Endothelial cell of umbilical vein (primary cell): ENCODE measurements around the gene CERS5. TPM values are rescaled to one million over a fixed set of nuclear protein-coding genes. Genes with fewer than 3 reads are reported as not detected.

Experiments used
- BruUV-seq: library from RNA; stranded (reverse); fragments of 400-500 nt; replicated peaks from 2 replicates; lab custom pipeline; 2021; lab: Mats Ljungman, UMichigan
- CTCF ChIA-PET: fragments of 300-600, 350-600 bp; sonication (Branson Sonifier 250); formaldehyde crosslinking; loops from one replicate; lab custom pipeline; 2021; ENCODE audit warnings: antibody characterized with exemption, inconsistent platforms; lab: Charles Lee
- POLR2A ChIA-PET: fragments of 300-600, 350-600 bp; sonication (Branson Sonifier 250); formaldehyde crosslinking; loops from one replicate; lab custom pipeline; 2021; ENCODE audit warnings: antibody characterized with exemption, inconsistent platforms; lab: Charles Lee
- DNase-seq: peaks from one replicate; pipeline ENCODE4 v3.0.0-alpha.2; 2011; ENCODE audit warnings: low read depth, low spot score
- FAIRE-seq: peaks from 2 replicates; lab custom pipeline; 2011; peaks lifted over from hg19 to GRCh38; lab: Jason Lieb, UNC
- H2AFZ ChIP-seq: 2 replicates; pipeline ENCODE4 v1.6.0; 2012; ENCODE audit warnings: low read depth, low read length, control low read depth, inconsistent platforms
- H3K27ac ChIP-seq: 2 replicates; pipeline ENCODE4 v1.5.1; 2011; ENCODE audit warnings: low read depth, mild to moderate bottlenecking, control low read depth, low read length, moderate library complexity; ENCODE audit not compliant: insufficient read depth
- H3K27me3 ChIP-seq, 2 experiments: 2 replicates each; pipeline versions ENCODE4 v1.6.0 to v1.6.1; 2011; ENCODE audit warnings: low read length in 2 of 2, mixed read lengths in 1 of 2; ENCODE audit not compliant: control insufficient read depth in 2 of 2, insufficient read depth in 2 of 2
- H3K36me3 ChIP-seq, 2 experiments: 2 replicates in 1 of 2; 3 replicates in 1 of 2; pipeline ENCODE4 v1.5.1; 2011; ENCODE audit warnings: low read length in 2 of 2, mild to moderate bottlenecking in 1 of 2, moderate library complexity in 1 of 2; ENCODE audit not compliant: control insufficient read depth in 2 of 2, insufficient read depth in 2 of 2; ENCODE audit errors: extremely low read depth in 1 of 2
- H3K4me1 ChIP-seq: 3 replicates; pipeline ENCODE4 v1.5.1; 2011; ENCODE audit warnings: mild to moderate bottlenecking, low read length; ENCODE audit not compliant: control insufficient read depth, insufficient read depth; ENCODE audit errors: extremely low read depth
- H3K4me2 ChIP-seq: 2 replicates; pipeline ENCODE4 v1.6.1; 2011; ENCODE audit warnings: low read length, control low read depth, mixed read lengths; ENCODE audit not compliant: insufficient read depth
- H3K4me3 ChIP-seq, 3 experiments: fragments of 200-600 bp in 1 of 3; sonication (generic), shearing (Covaris generic) in 1 of 3; replicated peaks in 1 of 3; 2 replicates each; pipeline ENCODE4 v1.5.1; 2011 to 2016; ENCODE audit warnings: control low read depth in 3 of 3, low read length in 3 of 3, mild to moderate bottlenecking in 2 of 3, inconsistent platforms in 1 of 3, low read depth in 1 of 3, moderate library complexity in 1 of 3; ENCODE audit not compliant: insufficient read depth in 1 of 3
- H3K79me2 ChIP-seq: 2 replicates; pipeline ENCODE4 v1.6.0; 2012; ENCODE audit warnings: low read length, inconsistent platforms; ENCODE audit not compliant: control insufficient read depth, insufficient read depth
- H3K9ac ChIP-seq: replicated peaks from 2 replicates; pipeline ENCODE3; 2011; ENCODE audit warnings: low read length, control low read depth; ENCODE audit not compliant: insufficient read depth; ENCODE audit errors: extremely low read depth
- H3K9me1 ChIP-seq: replicated peaks from 3 replicates; pipeline ENCODE4 v1.6.0; 2011; ENCODE audit warnings: mild to moderate bottlenecking, low read length; ENCODE audit not compliant: control insufficient read depth, insufficient read depth; ENCODE audit errors: extremely low read depth
- H3K9me3 ChIP-seq: replicated peaks from 2 replicates; pipeline ENCODE4 v1.5.1; 2012; ENCODE audit warnings: low read length, inconsistent platforms; ENCODE audit not compliant: control insufficient read depth, insufficient read depth
- H4K20me1 ChIP-seq: replicated peaks from 2 replicates; pipeline ENCODE3; 2011; ENCODE audit warnings: mild to moderate bottlenecking, low read length; ENCODE audit not compliant: control insufficient read depth, insufficient read depth; ENCODE audit errors: extremely low read depth
- CTCF ChIP-seq, 2 donors: IDR thresholded peaks; 1 replicate in 1 of 2; 2 replicates in 1 of 2; pipeline ENCODE4 v1.5.1; 2011; ENCODE audit warnings: low read length in 2 of 2, mild to moderate bottlenecking in 2 of 2, moderate library complexity in 2 of 2, control low read depth in 1 of 2, inconsistent platforms in 1 of 2, low read depth in 1 of 2; ENCODE audit not compliant: insufficient read depth in 1 of 2; ENCODE audit errors: extremely low read depth in 1 of 2
- EZH2 ChIP-seq: IDR thresholded peaks from 2 replicates; pipeline ENCODE4 v1.6.1; 2012; ENCODE audit warnings: borderline replicate concordance, low read depth, mild to moderate bottlenecking, moderate library complexity, low read length, inconsistent platforms; ENCODE audit not compliant: severe bottlenecking
- FOS ChIP-seq: IDR thresholded peaks from 2 replicates; pipeline ENCODE4 v1.6.1; 2011; ENCODE audit warnings: mild to moderate bottlenecking, low read length, moderate library complexity, borderline replicate concordance; ENCODE audit not compliant: insufficient read depth
- GATA2 ChIP-seq: IDR thresholded peaks from 2 replicates; pipeline ENCODE4 v1.7.0; 2011; ENCODE audit warnings: low read depth, mild to moderate bottlenecking, moderate library complexity, mixed read lengths, low read length; ENCODE audit not compliant: insufficient read length, insufficient read depth
- JUN ChIP-seq: IDR thresholded peaks from 2 replicates; pipeline ENCODE4 v1.6.1; 2011; ENCODE audit warnings: borderline replicate concordance, low read depth; ENCODE audit not compliant: insufficient read length, insufficient read depth
- MAX ChIP-seq: IDR thresholded peaks from 2 replicates; pipeline ENCODE4 v1.6.1; 2011; ENCODE audit not compliant: insufficient read depth, insufficient read length
- MYC ChIP-seq: IDR thresholded peaks from one replicate; pipeline ENCODE4 v1.6.1; 2011; ENCODE audit warnings: mild to moderate bottlenecking, low read depth, low read length
- POLR2A ChIP-seq: IDR thresholded peaks from 2 replicates; pipeline ENCODE4 v1.6.1; 2012; ENCODE audit warnings: low read depth, mild to moderate bottlenecking, control low read depth, low read length
- POLR2AphosphoS5 ChIP-seq: IDR thresholded peaks from 2 replicates; pipeline ENCODE4 v1.6.1; 2012; ENCODE audit warnings: low read depth, mild to moderate bottlenecking, control low read depth, low read length, moderate library complexity; ENCODE audit not compliant: insufficient read depth
- dilution Hi-C: fragments of 300-500 bp; cut with MboI; formaldehyde crosslinking; loops from one replicate; pipeline ENCODE4 v1.15.0; 2019; ENCODE audit warnings: low sequenced_read_pairs; ENCODE audit not compliant: extremely low pct_ligation_motif_present
- intact Hi-C: fragments of 100-400 bp; cut with micrococcal nuclease; formaldehyde crosslinking; loops from one replicate; pipeline ENCODE4 v1.10.0; 2022
- polyA plus RNA-seq, 4 experiments: library from polyadenylated mRNA; depleted of rRNA in 3 of 4; stranded (reverse) in 3 of 4; unstranded in 1 of 4; fragments of >200 nt; gene quantifications; 2 replicates each; pipeline versions ENCODE4 v1.2.1 to v1.2.3, GENCODE V29; 2011 to 2012; ENCODE audit warnings: missing spikeins in 1 of 4
- total RNA-seq: library from RNA; stranded (reverse); gene quantifications from 2 replicates; pipeline ENCODE4 v1.2.3, GENCODE V29; 2021

CERS5 gene
- total and polyA plus RNA-seq, 2 donors (not counting 3 experiments of a cell fraction or from before 2014, with no cell fraction given): 60.4 to 108 TPM

- H3K9me3 ChIP-seq: no peaks in the 10 kb centered on the region
- no peak for FAIRE-seq
- no peak overlapping the region for H3K9ac ChIP-seq
- H3K4me2 ChIP-seq: no peak overlapping the region
- CTCF ChIA-PET: interaction anchor here (1.2 to 6.4 kb wide), 4 partner anchors 8 to 211 kb away, joined by 8 to 80 read pairs (median 14); partner anchors contain the start of gene COX14
- H3K79me2 ChIP-seq: no peaks in the 10 kb centered on the region
- H3K9me1 ChIP-seq: no peaks in the 10 kb centered on the region
- no peak overlapping the region for H2AFZ ChIP-seq
- no peaks in the 10 kb centered on the region for H3K27me3 ChIP-seq
- DNase-seq: no peak
- POLR2A ChIA-PET: interaction anchor here (0.6 to 1.2 kb wide), 2 partner anchors 9 to 12 kb away, joined by 4 to 7 read pairs; no protein-coding TSS in a partner anchor
- TF ChIP-seq FOS (no peak), POLR2AphosphoS5 (no peak), JUN (no peak), MAX (no peak), EZH2 (no peak), GATA2 (no peak), CTCF (IDR thresholded peaks at IDR 0.05; ENCODE audit: extremely low read depth in 1 of 2, insufficient read depth in 1 of 2, low read depth in 1 of 2, low read length in 2 of 2) (no peak), MYC (no peak), POLR2A (no peak)
- no TSS peak for BruUV-seq
- H4K20me1 ChIP-seq: no peaks in the 10 kb centered on the region
- H3K4me1 ChIP-seq: no peaks in the 10 kb centered on the region
- dilution Hi-C loops: no loop called here
- no peak overlapping the region for H3K4me3 ChIP-seq
- H3K27ac ChIP-seq: no peak overlapping the region
- peaks cover under 1 to 20% of the 10 kb centered on the region in 2 experiments for H3K36me3 ChIP-seq
- intact Hi-C loops: no loop called here
Measured at GRCh38 chr12:50103351-50103750, 63.8 kb downstream of the CERS5 start.
